Fibroblast of lung (primary cell): ENCODE measurements around the gene PSD2. TPM values are rescaled to one million over a fixed set of nuclear protein-coding genes. Genes with fewer than 3 reads are reported as not detected.

Experiments used
- DNase-seq, 2 donors: peaks; one replicate each; pipeline versions ENCODE4 v3.0.0 to v3.0.0-alpha.2; 2010; ENCODE audit warnings: low read depth in 2 of 2
- H2AFZ ChIP-seq: 2 replicates; pipeline ENCODE4 v1.5.1; 2012; ENCODE audit warnings: low read length, control low read depth, inconsistent platforms
- H3K27ac ChIP-seq: 2 replicates; pipeline ENCODE4 v1.5.1; 2011; ENCODE audit warnings: low read length, control low read depth; ENCODE audit not compliant: insufficient read depth
- H3K27me3 ChIP-seq: 2 replicates; pipeline ENCODE4 v1.5.1; 2011; ENCODE audit warnings: mild to moderate bottlenecking, low read length; ENCODE audit not compliant: control insufficient read depth, insufficient read depth
- H3K36me3 ChIP-seq: 2 replicates; pipeline ENCODE4 v1.5.1; 2011; ENCODE audit warnings: low read length; ENCODE audit not compliant: control insufficient read depth, insufficient read depth
- H3K4me1 ChIP-seq: 2 replicates; pipeline ENCODE4 v1.5.1; 2011; ENCODE audit warnings: low read length; ENCODE audit not compliant: control insufficient read depth, insufficient read depth; ENCODE audit errors: extremely low read depth
- H3K4me2 ChIP-seq: 2 replicates; pipeline ENCODE4 v1.5.1; 2011; ENCODE audit warnings: low read length, control low read depth; ENCODE audit not compliant: insufficient read depth; ENCODE audit errors: extremely low read depth
- H3K4me3 ChIP-seq, 4 experiments: fragments of 200-600 bp in 1 of 4; sonication (generic) in 1 of 4; replicated peaks in 1 of 4; 2 replicates each; pipeline ENCODE4 v1.5.1; 2011 to 2016; ENCODE audit warnings: low read length in 4 of 4, low read depth in 3 of 4, mild to moderate bottlenecking in 3 of 4, control low read depth in 2 of 4, inconsistent platforms in 1 of 4, mixed read lengths in 1 of 4; ENCODE audit not compliant: insufficient read depth in 1 of 4; ENCODE audit errors: control extremely low read depth in 1 of 4
- H3K79me2 ChIP-seq: 2 replicates; pipeline ENCODE4 v1.5.1; 2012; ENCODE audit warnings: mild to moderate bottlenecking, low read length, inconsistent platforms; ENCODE audit not compliant: control insufficient read depth, insufficient read depth
- H3K9ac ChIP-seq: 2 replicates; pipeline ENCODE4 v1.5.1; 2011; ENCODE audit warnings: mild to moderate bottlenecking, low read length, control low read depth; ENCODE audit not compliant: insufficient read depth
- H3K9me3 ChIP-seq: 2 replicates; pipeline ENCODE4 v1.5.1; 2012; ENCODE audit warnings: low read depth, low read length; ENCODE audit not compliant: control insufficient read depth, insufficient read depth
- H4K20me1 ChIP-seq: 2 replicates; pipeline ENCODE4 v1.5.1; 2011; ENCODE audit warnings: low read length; ENCODE audit not compliant: control insufficient read depth, insufficient read depth; ENCODE audit errors: extremely low read depth
- CTCF ChIP-seq, 2 donors: IDR thresholded peaks in 1 of 2; conservative IDR thresholded peaks in 1 of 2; 1 replicate in 1 of 2; 2 replicates in 1 of 2; pipeline ENCODE4 v1.5.1; 2011 to 2012; ENCODE audit warnings: low read length in 2 of 2, control low read depth in 1 of 2, inconsistent platforms in 1 of 2, low read depth in 1 of 2, mild to moderate bottlenecking in 1 of 2
- EZH2 ChIP-seq: IDR thresholded peaks from 2 replicates; pipeline ENCODE4 v1.5.1; 2012; ENCODE audit warnings: low read length, control low read depth, mild to moderate bottlenecking; ENCODE audit errors: missing control alignments
- polyA plus RNA-seq, 2 donors: library from polyadenylated mRNA; depleted of rRNA in 1 of 2; stranded (reverse) in 1 of 2; unstranded in 1 of 2; fragments of >200 nt; gene quantifications; 2 replicates each; pipeline ENCODE4 v1.2.1, GENCODE V29; 2011 to 2012; ENCODE audit warnings: missing spikeins in 1 of 2
- total RNA-seq: library from RNA; depleted of rRNA; stranded (reverse); fragments of >200 nt; gene quantifications from 2 replicates; pipeline ENCODE4 v1.2.1, GENCODE V29; 2014

Gene PSD2
- total and polyA plus RNA-seq, 2 donors (not counting 1 experiment from before 2014, with no cell fraction given): 0.05 to 0.17 TPM

GRCh38 chr5:139854029-139854605 lies 58.5 kb downstream of the PSD2 start:
- Histone ChIP-seq H3K9ac (no peak overlapping the region), H3K79me2 (no peaks in the 10 kb centered on the region), H3K4me3 (no peak overlapping the region), H3K27me3 (peaks cover 5% of the 10 kb centered on the region), H3K9me3 (no peaks in the 10 kb centered on the region), H3K4me1 (no peaks in the 10 kb centered on the region), H3K4me2 (no peak overlapping the region), H2AFZ (no peak overlapping the region), H3K36me3 (no peaks in the 10 kb centered on the region), H4K20me1 (no peaks in the 10 kb centered on the region), H3K27ac (no peak overlapping the region)
- TF ChIP-seq CTCF (conservative IDR thresholded peaks at IDR 0.05 in 1 of 2, IDR thresholded peaks at IDR 0.05 in 1 of 2; ENCODE audit: low read depth in 1 of 2, low read length in 2 of 2) (no peak), EZH2 (no peak)
- DNase-seq: no peak

GRCh38 chr5:139854953-139855352 lies 59.3 kb downstream of the PSD2 start:
- no peaks in the 10 kb centered on the region for H3K79me2 ChIP-seq
- H3K9ac ChIP-seq: no peak overlapping the region
- peaks cover 5% of the 10 kb centered on the region for H3K27me3 ChIP-seq
- no peaks in the 10 kb centered on the region for H4K20me1 ChIP-seq
- no peak overlapping the region for H3K27ac ChIP-seq
- no peak overlapping the region for H3K4me3 ChIP-seq
- no peak overlapping the region for H3K4me2 ChIP-seq
- H3K4me1 ChIP-seq: no peaks in the 10 kb centered on the region
- no peak for DNase-seq
- H3K9me3 ChIP-seq: no peaks in the 10 kb centered on the region
- H2AFZ ChIP-seq: no peak overlapping the region
- no peaks in the 10 kb centered on the region for H3K36me3 ChIP-seq
- TF ChIP-seq CTCF (conservative IDR thresholded peaks at IDR 0.05 in 1 of 2, IDR thresholded peaks at IDR 0.05 in 1 of 2; ENCODE audit: low read depth in 1 of 2, low read length in 2 of 2) (no peak), EZH2 (no peak)

- no peaks in the 10 kb centered on the region for H4K20me1 ChIP-seq
- no peak overlapping the region for H3K9ac ChIP-seq
- H2AFZ ChIP-seq: no peak overlapping the region
- H3K27ac ChIP-seq: no peak overlapping the region
- no peak for DNase-seq
- H3K9me3 ChIP-seq: no peaks in the 10 kb centered on the region
- H3K4me1 ChIP-seq: no peaks in the 10 kb centered on the region
- H3K36me3 ChIP-seq: no peaks in the 10 kb centered on the region
- peaks cover under 1% of the 10 kb centered on the region for H3K27me3 ChIP-seq
- TF ChIP-seq EZH2 (no peak), CTCF (conservative IDR thresholded peaks at IDR 0.05 in 1 of 2, IDR thresholded peaks at IDR 0.05 in 1 of 2; ENCODE audit: low read depth in 1 of 2, low read length in 2 of 2) (no peak)
- H3K4me2 ChIP-seq: no peak overlapping the region
- H3K79me2 ChIP-seq: no peaks in the 10 kb centered on the region
- H3K4me3 ChIP-seq: no peak overlapping the region
Measured at GRCh38 chr5:139855451-139855850, 59.8 kb downstream of the PSD2 start.
